AG04450 (cell line): ENCODE data around the gene NFIB. TPM values are rescaled to one million over a fixed set of nuclear protein-coding genes. Genes with fewer than 3 reads are reported as not detected.

Source experiments
- CTCF ChIA-PET: fragments of 300-600, 350-600 bp; formaldehyde crosslinking; extraction: SDS; loops from one replicate; lab custom pipeline; 2022; ENCODE audit warnings: antibody characterized with exemption, inconsistent platforms; lab: Charles Lee
- POLR2A ChIA-PET: fragments of 350-600 bp; formaldehyde crosslinking; extraction: SDS; loops from one replicate; lab custom pipeline; 2021; ENCODE audit warnings: antibody characterized with exemption, inconsistent platforms; lab: Yijun Ruan, JAX
- DNase-seq: peaks from one replicate; pipeline ENCODE4 v3.0.0-alpha.2; 2011; ENCODE audit warnings: low read depth, low spot score
- H3K27ac ChIP-seq: one replicate; pipeline ENCODE4 v1.5.1; 2012; ENCODE audit warnings: low read depth, low read length, control low read depth
- H3K27me3 ChIP-seq: one replicate; pipeline ENCODE4 v1.6.0; 2012; ENCODE audit warnings: low read length; ENCODE audit not compliant: control insufficient read depth, insufficient read depth
- H3K4me3 ChIP-seq: 2 replicates; pipeline ENCODE4 v1.5.1; 2011; ENCODE audit warnings: mild to moderate bottlenecking, low read depth, low read length, control low read depth
- H3K9me3 ChIP-seq: 2 replicates; pipeline ENCODE4 v1.5.1; 2012; ENCODE audit warnings: low read length; ENCODE audit not compliant: control insufficient read depth, insufficient read depth
- polyA plus RNA-seq: library from polyadenylated mRNA; depleted of rRNA; stranded (reverse); fragments of >200 nt; gene quantifications from 2 replicates; pipeline ENCODE4 v1.2.3, GENCODE V29; 2011
- TF ChIP-seq, protein P1 (sequence below): IDR thresholded peaks from 2 replicates; pipeline ENCODE4 v1.5.1; 2011; ENCODE audit warnings: low read depth, low read length, control low read depth, inconsistent platforms

NFIB gene
- polyA plus RNA-seq, 1 experiment: 2.2 TPM

DNA sequence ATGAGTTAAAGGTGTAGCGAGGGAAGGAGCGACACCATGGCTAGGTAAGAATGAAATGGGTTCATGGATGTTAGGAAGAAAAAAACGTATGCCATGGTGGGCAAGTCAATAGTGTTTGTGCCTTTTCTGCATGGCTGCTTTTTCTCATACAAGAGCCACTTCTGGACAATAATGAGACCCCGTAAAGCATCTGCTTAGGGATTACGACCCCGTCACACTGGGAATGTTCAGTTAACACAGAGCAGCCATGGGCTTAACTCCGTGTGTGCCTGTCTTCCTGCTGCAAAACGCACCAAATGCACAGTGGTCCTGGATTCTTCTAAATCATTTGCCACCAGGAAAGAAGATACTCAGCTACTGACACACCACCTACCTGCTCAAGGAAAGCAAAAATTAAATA lies 81.8 kb downstream of the NFIB start:
- no peaks in the 10 kb centered on the region for H3K9me3 ChIP-seq
- no peak overlapping the region for H3K4me3 ChIP-seq
- ChIA-PET CTCF (no interaction called here), POLR2A (no interaction called here)
- TF ChIP-seq, protein P1, sequence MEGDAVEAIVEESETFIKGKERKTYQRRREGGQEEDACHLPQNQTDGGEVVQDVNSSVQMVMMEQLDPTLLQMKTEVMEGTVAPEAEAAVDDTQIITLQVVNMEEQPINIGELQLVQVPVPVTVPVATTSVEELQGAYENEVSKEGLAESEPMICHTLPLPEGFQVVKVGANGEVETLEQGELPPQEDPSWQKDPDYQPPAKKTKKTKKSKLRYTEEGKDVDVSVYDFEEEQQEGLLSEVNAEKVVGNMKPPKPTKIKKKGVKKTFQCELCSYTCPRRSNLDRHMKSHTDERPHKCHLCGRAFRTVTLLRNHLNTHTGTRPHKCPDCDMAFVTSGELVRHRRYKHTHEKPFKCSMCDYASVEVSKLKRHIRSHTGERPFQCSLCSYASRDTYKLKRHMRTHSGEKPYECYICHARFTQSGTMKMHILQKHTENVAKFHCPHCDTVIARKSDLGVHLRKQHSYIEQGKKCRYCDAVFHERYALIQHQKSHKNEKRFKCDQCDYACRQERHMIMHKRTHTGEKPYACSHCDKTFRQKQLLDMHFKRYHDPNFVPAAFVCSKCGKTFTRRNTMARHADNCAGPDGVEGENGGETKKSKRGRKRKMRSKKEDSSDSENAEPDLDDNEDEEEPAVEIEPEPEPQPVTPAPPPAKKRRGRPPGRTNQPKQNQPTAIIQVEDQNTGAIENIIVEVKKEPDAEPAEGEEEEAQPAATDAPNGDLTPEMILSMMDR: no peak
- no peak overlapping the region for H3K27ac ChIP-seq
- no peak for DNase-seq
- H3K27me3 ChIP-seq: no peaks in the 10 kb centered on the region

DNA sequence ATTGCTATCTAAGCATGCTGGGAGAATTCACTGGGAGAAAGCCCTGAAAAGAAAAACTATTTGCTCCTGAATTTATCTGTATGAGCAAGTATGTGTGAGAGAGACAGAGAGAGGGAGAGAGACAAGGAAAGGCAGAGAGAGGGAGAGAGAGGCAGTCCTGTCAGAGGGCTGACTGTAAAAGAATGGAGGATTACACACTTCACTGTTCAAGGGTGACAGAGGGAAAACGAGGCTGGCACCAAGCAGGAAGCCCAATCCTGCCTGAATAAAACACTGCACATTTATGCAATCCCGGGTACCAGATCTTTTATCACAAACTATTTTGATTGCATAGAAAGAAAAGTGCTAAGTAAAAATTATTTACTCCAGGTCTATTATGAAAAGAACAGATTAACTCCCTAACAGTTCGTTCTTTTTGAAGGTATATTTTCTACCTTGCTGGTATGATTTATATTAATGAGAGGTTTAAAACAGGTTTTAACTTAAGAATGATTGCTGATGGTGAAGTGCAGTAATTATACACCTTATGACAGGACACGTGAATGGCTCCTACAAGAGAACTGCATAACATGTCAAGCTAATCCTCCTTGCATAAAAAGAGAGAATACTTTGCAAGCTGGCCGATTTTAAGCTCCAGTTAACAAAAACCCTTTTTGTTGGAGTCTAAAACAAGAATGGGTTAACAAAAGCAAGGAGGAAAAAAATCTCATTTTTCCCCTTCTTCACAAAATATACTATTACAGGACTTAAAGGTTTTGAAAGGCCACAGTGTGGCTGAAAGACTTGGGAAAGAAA lies 82.5 kb downstream of the NFIB start:
- ChIA-PET CTCF (no interaction called here), POLR2A (no interaction called here)
- Histone ChIP-seq H3K27me3 (no peaks in the 10 kb centered on the region), H3K9me3 (no peaks in the 10 kb centered on the region), H3K27ac (no peak overlapping the region), H3K4me3 (no peak overlapping the region)
- TF ChIP-seq, protein P1: no peak
- no peak for DNase-seq

DNA sequence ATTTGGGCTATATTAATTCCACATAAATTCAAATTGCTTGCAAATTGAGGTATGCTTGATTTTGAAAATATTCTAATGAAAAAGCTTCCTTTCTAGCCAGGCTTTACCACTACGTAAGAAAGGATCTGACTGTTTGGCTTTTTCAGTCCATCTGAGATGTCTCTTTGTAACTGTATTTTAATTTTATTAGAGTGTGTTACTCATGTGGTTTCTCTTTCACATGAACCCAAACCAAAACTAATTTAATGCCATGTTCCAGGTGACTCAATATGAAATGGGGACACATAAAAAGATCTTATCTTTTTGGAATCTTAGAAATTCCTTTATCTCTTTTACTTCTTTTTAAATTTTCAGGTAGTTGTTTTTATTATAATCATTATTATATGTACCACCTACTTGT lies 85.3 kb downstream of the NFIB start:
- Histone ChIP-seq H3K4me3 (no peak overlapping the region), H3K27ac (no peak overlapping the region), H3K27me3 (no peaks in the 10 kb centered on the region), H3K9me3 (no peaks in the 10 kb centered on the region)
- no peak for DNase-seq
- ChIA-PET CTCF (no interaction called here), POLR2A (no interaction called here)
- TF ChIP-seq, protein P1: no peak

DNA sequence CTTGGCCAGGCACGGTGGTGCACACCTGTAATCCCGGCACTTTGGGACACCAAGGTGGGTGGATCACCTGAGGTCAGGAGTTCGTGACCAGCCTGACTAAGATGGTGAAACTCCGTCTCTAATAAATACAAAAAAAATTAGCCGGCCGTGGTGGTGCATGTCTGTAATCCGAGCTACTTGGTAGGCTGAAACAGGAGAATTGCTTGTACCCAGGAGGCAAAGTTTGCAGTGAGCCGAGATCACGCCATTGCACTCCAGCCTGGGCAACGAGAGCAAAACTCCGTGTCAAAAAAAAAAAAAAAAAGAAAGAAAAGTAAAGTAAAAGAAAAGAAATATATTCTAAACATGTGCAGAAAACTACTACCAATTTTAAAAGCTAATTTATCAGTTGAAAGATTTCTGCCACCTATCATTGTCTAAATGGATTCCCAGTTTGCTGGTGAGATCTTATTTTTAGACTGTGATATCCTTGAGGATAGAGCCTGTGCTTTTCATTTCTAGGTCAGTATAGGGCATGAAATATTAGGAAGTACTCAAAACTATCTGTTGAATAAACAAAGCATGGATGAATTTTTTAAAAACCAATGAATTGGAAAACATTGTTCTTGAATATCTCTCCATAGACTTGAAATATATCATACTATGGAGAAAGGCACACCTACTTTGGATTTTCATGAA lies 86.9 kb downstream of the NFIB start:
- H3K27ac ChIP-seq: no peak overlapping the region
- no peaks in the 10 kb centered on the region for H3K27me3 ChIP-seq
- TF ChIP-seq, protein P1: no peak
- ChIA-PET POLR2A (no interaction called here), CTCF (interaction anchor here (0.6 kb wide), 1 partner anchor 14 kb away, joined by 4 read pairs; no protein-coding TSS in a partner anchor)
- no peak overlapping the region for H3K4me3 ChIP-seq
- H3K9me3 ChIP-seq: no peaks in the 10 kb centered on the region
- DNase-seq: no peak

DNA sequence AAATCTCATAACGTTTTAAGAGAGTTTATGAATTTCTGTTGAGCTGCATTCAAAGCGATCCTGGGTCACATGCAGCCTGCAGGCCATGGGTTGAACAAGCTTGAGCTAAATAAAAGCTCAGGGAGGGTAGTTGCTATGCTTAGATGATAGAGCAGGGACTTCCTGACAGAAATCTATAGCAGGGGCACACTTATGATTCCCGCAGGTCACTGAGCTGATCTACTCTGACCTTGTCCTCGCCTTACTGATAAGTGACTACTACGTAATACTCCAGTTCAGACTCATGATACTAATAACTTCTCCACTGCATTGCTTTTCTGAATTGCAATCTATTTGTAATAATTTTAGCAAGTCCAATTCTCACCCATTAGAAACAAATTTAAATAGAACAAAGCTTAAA lies 90.9 kb downstream of the NFIB start:
- Histone ChIP-seq H3K9me3 (no peaks in the 10 kb centered on the region), H3K27me3 (no peaks in the 10 kb centered on the region), H3K27ac (no peak overlapping the region), H3K4me3 (no peak overlapping the region)
- CTCF ChIA-PET: interaction anchor here (0.6 kb wide), 1 partner anchor 48 kb away, joined by 3 read pairs; no protein-coding TSS in a partner anchor
- TF ChIP-seq, protein P1: no peak
- POLR2A ChIA-PET: no interaction called here
- no peak for DNase-seq
